ENCODE measurements around the gene NAA16.
"Not testable (repeated sequence)": the region's sequence is repeated elsewhere in the genome, so short reads cannot be mapped to it uniquely, and the experiment has no call there.

The NAA16 gene

GRCh38 chr13:41310963-41311405 is at the start of gene NAA16:
Gene NAA16, plus strand, starts transcription at chr13:41311267. Its CDS starts 262 bp downstream, at chr13:41311529.
- peak; percentile 92 for DNase-seq (ENCODE audit: low read depth)

- peak; percentile 63 for DNase-seq (ENCODE audit: low read depth)
Measured at GRCh38 chr13:41263261-41263971, 47.7 kb upstream of the NAA16 start, which contains the start of gene MTRF1. Gene MTRF1, minus strand, starts transcription at chr13:41263576. Its CDS starts 2,669 bp downstream, at chr13:41260907.

DNA sequence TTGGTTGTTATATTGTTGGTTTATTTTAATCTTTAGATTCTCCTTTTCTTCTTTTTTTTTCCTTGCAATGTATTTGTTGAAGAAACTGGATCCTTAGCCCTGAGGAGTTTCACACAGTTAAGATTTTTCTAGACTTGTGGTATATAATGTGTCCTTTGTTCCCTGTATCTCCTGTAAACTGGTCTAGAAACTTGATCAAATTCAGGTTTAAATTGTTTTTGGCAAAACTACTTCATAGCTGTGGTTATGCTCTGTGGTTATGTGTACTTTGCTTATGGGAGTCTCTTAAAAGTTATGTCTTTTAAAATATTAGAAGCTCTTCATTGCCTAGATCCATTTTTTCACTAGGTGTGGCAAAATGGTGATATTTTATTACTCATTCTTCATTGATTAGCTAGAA is 44.0 kb upstream of the NAA16 start:
- no peak for DNase-seq (ENCODE audit: low read depth)

- DNase-seq (ENCODE audit: low read depth): no peak
Measured at GRCh38 chr13:41268764-41269163, 42.3 kb upstream of the NAA16 start.

DNA sequence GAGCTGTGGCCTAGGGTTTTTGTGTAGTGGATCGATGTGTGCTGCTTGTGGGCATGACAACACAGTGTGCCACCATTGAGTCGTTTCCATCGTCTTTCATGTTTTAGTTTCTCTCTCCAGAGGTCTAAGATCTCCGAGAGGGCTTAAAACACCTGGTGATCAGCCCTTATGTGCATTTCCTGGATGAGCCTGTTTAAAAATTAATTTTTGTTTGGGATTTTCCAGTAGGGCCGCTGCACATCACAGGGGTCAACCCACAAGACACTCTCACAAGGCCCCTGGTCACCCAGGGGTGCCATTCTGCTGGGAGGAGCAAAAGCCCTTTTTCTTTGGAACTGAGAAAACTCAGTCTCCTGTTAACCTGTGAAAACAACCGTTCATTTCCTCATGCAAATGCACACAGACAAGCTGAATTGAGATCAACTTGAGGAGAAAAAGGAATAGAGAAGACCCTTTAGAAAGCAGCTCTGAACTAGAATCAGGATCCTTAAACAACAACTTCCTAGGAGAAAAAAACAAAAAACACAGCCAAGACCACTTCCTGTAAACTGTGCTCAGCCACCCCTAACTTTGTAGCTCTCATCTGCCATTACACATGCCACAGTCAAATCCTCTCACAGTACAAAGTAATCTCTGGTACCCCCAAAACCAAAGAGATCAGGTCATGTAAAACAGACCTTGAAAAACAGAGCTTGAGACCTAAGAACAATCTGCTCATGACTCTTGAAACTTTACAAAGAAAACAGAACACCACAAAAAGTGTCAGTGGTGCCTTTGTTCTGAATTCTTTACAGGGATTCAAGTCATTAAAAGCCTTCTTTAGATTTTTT is 39.4 kb upstream of the NAA16 start:
- DNase-seq (ENCODE audit: low read depth): no peak

- DNase-seq (ENCODE audit: low read depth): no peak
Measured at GRCh38 chr13:41273831-41274441, 37.1 kb upstream of the NAA16 start.

GRCh38 chr13:41274881-41275280 is 36.2 kb upstream of the NAA16 start:
- no peak for DNase-seq (ENCODE audit: low read depth)

DNA sequence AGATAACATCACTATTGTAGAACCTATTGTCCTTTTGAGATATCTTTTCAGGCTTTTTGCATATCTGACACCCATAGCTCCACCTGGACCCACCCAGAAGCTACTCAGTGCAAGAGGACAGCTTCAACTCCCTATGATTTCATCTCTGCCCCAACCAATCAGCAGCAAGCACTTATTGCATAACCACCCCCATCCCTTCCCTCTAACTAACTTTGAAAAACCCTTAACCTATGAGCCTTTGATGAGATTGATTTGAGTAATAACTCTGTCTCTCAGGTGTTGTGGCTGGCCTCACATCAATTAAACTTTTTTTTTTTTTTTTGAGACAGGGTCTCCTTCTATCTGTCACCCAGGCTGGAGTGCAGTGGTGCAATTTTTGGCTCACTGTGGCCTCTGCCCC is 34.2 kb upstream of the NAA16 start:
- no peak for DNase-seq (ENCODE audit: low read depth)

GRCh38 chr13:41279156-41279555 is 31.9 kb upstream of the NAA16 start:
- DNase-seq (ENCODE audit: low read depth): not testable (repeated sequence)

GRCh38 chr13:41282129-41282571 is 28.9 kb upstream of the NAA16 start:
- no peak for DNase-seq (ENCODE audit: low read depth)

- no peak for DNase-seq (ENCODE audit: low read depth)
Measured at GRCh38 chr13:41284512-41285288, 26.4 kb upstream of the NAA16 start.

DNA sequence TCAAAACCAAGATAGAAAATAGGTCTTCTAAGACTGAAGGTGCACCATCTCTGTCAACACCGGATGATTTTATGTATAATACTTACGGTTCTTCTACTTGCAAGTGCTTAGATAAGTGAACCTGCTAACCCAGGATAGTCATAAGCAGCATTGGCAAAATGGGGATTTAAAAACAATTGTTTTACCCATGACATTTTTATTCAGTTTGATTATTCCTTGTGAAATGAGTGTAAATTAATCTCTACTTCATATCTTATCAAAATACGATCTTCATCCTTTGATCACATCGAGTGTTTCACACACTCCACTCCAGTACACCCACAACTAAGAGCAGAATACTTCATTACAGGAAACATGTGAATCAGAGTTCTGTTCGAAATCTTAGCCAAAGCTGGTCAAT is 24.7 kb upstream of the NAA16 start:
- DNase-seq (ENCODE audit: low read depth): no peak

- no peak for DNase-seq (ENCODE audit: low read depth)
Measured at GRCh38 chr13:41289463-41289881, 21.6 kb upstream of the NAA16 start.

DNA sequence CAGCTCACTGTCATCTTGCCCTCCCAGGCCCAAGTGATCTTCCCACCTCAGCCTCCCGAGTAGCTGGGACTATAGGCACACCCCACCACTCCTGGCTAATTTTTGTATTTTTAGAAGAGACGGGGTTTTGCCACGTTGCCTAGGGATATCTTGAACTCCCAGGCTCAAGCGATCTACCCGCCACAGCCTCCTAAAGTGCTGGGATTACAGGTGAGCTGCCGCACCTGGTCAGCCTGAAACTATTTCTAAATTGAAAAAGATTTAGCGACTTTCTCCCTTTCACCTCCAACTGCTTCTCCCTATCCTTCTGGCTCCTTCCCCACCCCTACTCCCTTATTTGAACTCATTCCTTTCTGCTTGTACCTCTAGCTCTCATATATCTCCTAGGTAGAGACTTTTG is 19.8 kb upstream of the NAA16 start:
- no peak for DNase-seq (ENCODE audit: low read depth)

GRCh38 chr13:41293272-41293671 is 17.8 kb upstream of the NAA16 start:
- no peak for DNase-seq (ENCODE audit: low read depth)

GRCh38 chr13:41294914-41295313 is 16.2 kb upstream of the NAA16 start:
- no peak for DNase-seq (ENCODE audit: low read depth)

DNA sequence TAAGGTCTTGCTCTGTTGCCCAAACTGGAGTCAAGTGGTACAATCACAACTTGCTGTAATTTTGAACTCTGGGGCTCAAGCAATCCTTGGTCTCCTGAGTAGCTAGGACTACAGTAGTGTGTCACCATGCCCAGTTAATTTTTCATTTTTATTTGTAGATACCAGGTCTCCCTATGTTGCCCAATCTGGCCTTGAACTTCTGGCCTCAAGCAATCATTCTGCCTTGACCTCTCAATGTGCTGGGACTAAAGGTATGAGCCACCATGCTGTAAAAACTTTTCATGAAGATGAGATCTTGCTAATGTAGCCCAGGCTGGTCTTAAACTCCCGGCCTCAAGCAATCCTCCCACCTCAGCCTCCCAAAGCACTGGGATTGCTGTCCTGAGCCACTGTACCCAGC is 15.1 kb upstream of the NAA16 start:
- no peak for DNase-seq (ENCODE audit: low read depth)

GRCh38 chr13:41296879-41297646 is 14.0 kb upstream of the NAA16 start:
- no peak for DNase-seq (ENCODE audit: low read depth)

DNA sequence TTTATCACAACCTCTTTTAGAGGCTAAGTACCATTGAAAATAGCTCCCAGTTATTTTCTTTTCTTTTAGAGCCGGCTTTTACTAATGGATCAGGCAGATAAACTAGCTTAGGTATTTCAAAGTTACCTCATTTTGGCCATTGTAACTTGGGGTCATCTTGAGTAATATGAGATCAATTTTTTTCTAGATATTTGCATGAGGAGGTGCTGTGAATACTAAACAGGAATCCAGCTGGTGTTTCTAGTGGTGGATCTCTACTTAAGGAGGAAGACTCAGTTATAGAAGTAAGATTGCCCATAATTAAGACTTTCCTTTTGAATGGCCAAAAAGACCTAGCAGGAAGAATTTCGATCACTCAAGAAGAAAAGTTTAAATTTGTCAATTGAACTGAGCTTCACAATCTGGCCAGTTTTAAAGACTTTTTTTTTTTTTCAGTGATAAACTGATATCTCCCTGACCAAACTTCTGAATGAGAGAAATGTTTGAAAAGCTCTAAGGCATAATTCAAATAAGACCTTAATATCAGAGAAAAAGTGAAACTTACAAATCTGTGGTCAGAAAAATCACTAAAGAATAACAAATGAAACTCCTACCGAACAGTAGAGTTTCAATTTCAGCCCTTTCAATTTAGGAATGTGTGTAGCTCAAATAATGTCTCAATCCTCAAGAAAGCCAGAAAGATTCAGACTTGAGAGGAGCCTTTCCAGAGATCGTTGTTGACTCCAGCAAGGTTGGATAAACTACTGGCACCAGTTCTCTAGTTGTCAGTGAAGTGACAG is 11.6 kb upstream of the NAA16 start:
- DNase-seq (ENCODE audit: low read depth): no peak

- no peak for DNase-seq (ENCODE audit: low read depth)
Measured at GRCh38 chr13:41302743-41303142, 8.3 kb upstream of the NAA16 start.
